HEK293 (cell line): ENCODE results near the gene AP5M1.

Experiments
- CTCF ChIA-PET: fragments of 350-600 bp; formaldehyde crosslinking; extraction: SDS; loops from one replicate; lab custom pipeline; 2021; ENCODE audit warnings: antibody characterized with exemption; lab: Yijun Ruan, JAX
- POLR2A ChIA-PET: fragments of 300-600 bp; formaldehyde crosslinking; extraction: SDS; loops from one replicate; lab custom pipeline; 2020; ENCODE audit warnings: antibody characterized with exemption, inconsistent platforms; lab: Yijun Ruan, JAX
- H3K27ac ChIP-seq: fragments of 200-500 bp; sonication (Bioruptor generic); 2 replicates; pipeline ENCODE4 v1.5.1; 2014; ENCODE audit warnings: low read depth, low read length, control low read depth, inconsistent platforms; ENCODE audit errors: extremely low read depth
- H3K36me3 ChIP-seq, 2 experiments: fragments of 200-500 bp in 1 of 2; sonication (Bioruptor generic) in 1 of 2; 1 replicate in 1 of 2; 2 replicates in 1 of 2; pipeline ENCODE4 v1.5.1; 2014 to 2017; ENCODE audit warnings: inconsistent platforms in 2 of 2, low read length in 2 of 2; ENCODE audit not compliant: control insufficient read depth in 2 of 2, insufficient read depth in 1 of 2
- H3K4me1 ChIP-seq: fragments of 200-500 bp; sonication (Bioruptor generic); 2 replicates; pipeline ENCODE4 v1.5.1; 2014; ENCODE audit warnings: mild to moderate bottlenecking, low read length, inconsistent platforms; ENCODE audit not compliant: control insufficient read depth, insufficient read depth
- H3K4me3 ChIP-seq: 2 replicates; pipeline ENCODE4 v1.5.1; 2011; ENCODE audit warnings: low read depth, mild to moderate bottlenecking, control low read depth, low read length, moderate library complexity
- H3K9me3 ChIP-seq: fragments of 200-500 bp; sonication (Bioruptor generic); 2 replicates; pipeline ENCODE4 v1.5.1; 2014; ENCODE audit warnings: low read depth, low read length, inconsistent platforms; ENCODE audit not compliant: control insufficient read depth, insufficient read depth
- GLI4 ChIP-seq: fragments of 450-650 bp; formaldehyde crosslinking; IDR thresholded peaks from 2 replicates; pipeline ENCODE4 v1.5.1; 2016; ENCODE audit warnings: missing biosample characterization, missing genetic modification characterization
- INSM2 ChIP-seq: fragments of 450-650 bp; formaldehyde crosslinking; IDR thresholded peaks from 2 replicates; pipeline ENCODE4 v1.5.1; 2016; ENCODE audit warnings: missing biosample characterization, missing genetic modification characterization
- MYNN ChIP-seq: fragments of 450-650 bp; formaldehyde crosslinking; IDR thresholded peaks from 2 replicates; pipeline ENCODE4 v1.5.1; 2016; ENCODE audit warnings: missing biosample characterization, missing genetic modification characterization, borderline replicate concordance
- OVOL3 ChIP-seq: fragments of 450-650 bp; formaldehyde crosslinking; IDR thresholded peaks from 2 replicates; pipeline ENCODE4 v1.5.1; 2016; ENCODE audit warnings: missing biosample characterization, missing genetic modification characterization
- ZBTB21 ChIP-seq: fragments of 450-650 bp; formaldehyde crosslinking; IDR thresholded peaks from 2 replicates; pipeline ENCODE4 v1.5.1; 2017; ENCODE audit warnings: missing biosample characterization, missing genetic modification characterization
- ZFP37 ChIP-seq: fragments of 450-650 bp; formaldehyde crosslinking; IDR thresholded peaks from 2 replicates; pipeline ENCODE4 v1.5.1; 2016; ENCODE audit warnings: missing biosample characterization, missing genetic modification characterization
- ZNF16 ChIP-seq: fragments of 450-650 bp; formaldehyde crosslinking; IDR thresholded peaks from 2 replicates; pipeline ENCODE4 v1.5.1; 2016; ENCODE audit warnings: low read depth, missing biosample characterization, missing genetic modification characterization
- ZNF280D ChIP-seq: fragments of 450-650 bp; formaldehyde crosslinking; IDR thresholded peaks from 2 replicates; pipeline ENCODE4 v1.5.1; 2016; ENCODE audit warnings: missing biosample characterization, missing genetic modification characterization
- ZNF501 ChIP-seq: fragments of 450-650 bp; formaldehyde crosslinking; IDR thresholded peaks from 2 replicates; pipeline ENCODE4 v1.5.1; 2016; ENCODE audit warnings: missing biosample characterization, missing genetic modification characterization
- ZNF600 ChIP-seq: fragments of 450-650 bp; formaldehyde crosslinking; IDR thresholded peaks from 2 replicates; pipeline ENCODE4 v1.5.1; 2016; ENCODE audit warnings: missing biosample characterization, missing genetic modification characterization
- ZNF623 ChIP-seq: fragments of 450-650 bp; formaldehyde crosslinking; IDR thresholded peaks from 2 replicates; pipeline ENCODE4 v1.5.1; 2016; ENCODE audit warnings: missing biosample characterization, missing genetic modification characterization
- ZNF629 ChIP-seq: fragments of 450-650 bp; formaldehyde crosslinking; IDR thresholded peaks from 2 replicates; pipeline ENCODE4 v1.5.1; 2017; ENCODE audit warnings: missing biosample characterization, missing genetic modification characterization
- ZNF791 ChIP-seq: fragments of 450-650 bp; formaldehyde crosslinking; IDR thresholded peaks from 2 replicates; pipeline ENCODE4 v1.5.1; 2016; ENCODE audit warnings: missing biosample characterization, missing genetic modification characterization
- TF ChIP-seq, protein P1 (sequence below): fragments of 450-650 bp; formaldehyde crosslinking; IDR thresholded peaks from 2 replicates; pipeline ENCODE4 v1.5.1; 2017; ENCODE audit warnings: missing biosample characterization, missing genetic modification characterization
- TF ChIP-seq, protein P2 (sequence below): sonication (generic); formaldehyde crosslinking; IDR thresholded peaks from 2 replicates; pipeline ENCODE4 v1.8.1; 2022; ENCODE audit warnings: mild to moderate bottlenecking, moderate library complexity, missing genetic modification reagents
- TF ChIP-seq, protein P3 (sequence below): IDR thresholded peaks from 2 replicates; pipeline ENCODE4 v1.6.1; 2011; ENCODE audit warnings: mild to moderate bottlenecking, low read depth, low read length, borderline replicate concordance
- TF ChIP-seq, protein P4 (sequence below): fragments of 450-650 bp; formaldehyde crosslinking; IDR thresholded peaks from 2 replicates; pipeline ENCODE4 v1.5.1; 2016; ENCODE audit warnings: missing biosample characterization, missing genetic modification characterization

Gene AP5M1

GRCh38 chr14:57277062-57277461, 8.3 kb downstream of the AP5M1 start:
- POLR2A ChIA-PET = interaction anchor here (0.7 kb wide), 1 partner anchor 103 kb away, joined by 3 read pairs; no protein-coding TSS in a partner anchor
- peaks cover 23 to 47% of the 10 kb centered on the region in 2 experiments for H3K36me3 ChIP-seq
- no peak for TF ChIP-seq ZNF16 (tag by site-specific recombination)
- TF ChIP-seq OVOL3 (tag by site-specific recombination) = no peak
- TF ChIP-seq, protein P1, sequence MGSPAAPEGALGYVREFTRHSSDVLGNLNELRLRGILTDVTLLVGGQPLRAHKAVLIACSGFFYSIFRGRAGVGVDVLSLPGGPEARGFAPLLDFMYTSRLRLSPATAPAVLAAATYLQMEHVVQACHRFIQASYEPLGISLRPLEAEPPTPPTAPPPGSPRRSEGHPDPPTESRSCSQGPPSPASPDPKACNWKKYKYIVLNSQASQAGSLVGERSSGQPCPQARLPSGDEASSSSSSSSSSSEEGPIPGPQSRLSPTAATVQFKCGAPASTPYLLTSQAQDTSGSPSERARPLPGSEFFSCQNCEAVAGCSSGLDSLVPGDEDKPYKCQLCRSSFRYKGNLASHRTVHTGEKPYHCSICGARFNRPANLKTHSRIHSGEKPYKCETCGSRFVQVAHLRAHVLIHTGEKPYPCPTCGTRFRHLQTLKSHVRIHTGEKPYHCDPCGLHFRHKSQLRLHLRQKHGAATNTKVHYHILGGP (tag by site-specific recombination) = no peak
- no peak for TF ChIP-seq ZNF629 (tag by site-specific recombination)
- TF ChIP-seq ZNF600 (tag by site-specific recombination) = no peak
- TF ChIP-seq, protein P2, sequence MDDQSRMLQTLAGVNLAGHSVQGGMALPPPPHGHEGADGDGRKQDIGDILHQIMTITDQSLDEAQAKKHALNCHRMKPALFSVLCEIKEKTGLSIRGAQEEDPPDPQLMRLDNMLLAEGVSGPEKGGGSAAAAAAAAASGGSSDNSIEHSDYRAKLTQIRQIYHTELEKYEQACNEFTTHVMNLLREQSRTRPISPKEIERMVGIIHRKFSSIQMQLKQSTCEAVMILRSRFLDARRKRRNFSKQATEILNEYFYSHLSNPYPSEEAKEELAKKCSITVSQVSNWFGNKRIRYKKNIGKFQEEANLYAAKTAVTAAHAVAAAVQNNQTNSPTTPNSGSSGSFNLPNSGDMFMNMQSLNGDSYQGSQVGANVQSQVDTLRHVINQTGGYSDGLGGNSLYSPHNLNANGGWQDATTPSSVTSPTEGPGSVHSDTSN (CRISPR knock-in tag) = no peak
- TF ChIP-seq ZNF791 (tag by site-specific recombination) = no peak
- TF ChIP-seq GLI4 = no peak
- TF ChIP-seq ZNF280D (tag by site-specific recombination) = no peak
- no peak for TF ChIP-seq ZBTB21 (tag by site-specific recombination)
- TF ChIP-seq, protein P3, sequence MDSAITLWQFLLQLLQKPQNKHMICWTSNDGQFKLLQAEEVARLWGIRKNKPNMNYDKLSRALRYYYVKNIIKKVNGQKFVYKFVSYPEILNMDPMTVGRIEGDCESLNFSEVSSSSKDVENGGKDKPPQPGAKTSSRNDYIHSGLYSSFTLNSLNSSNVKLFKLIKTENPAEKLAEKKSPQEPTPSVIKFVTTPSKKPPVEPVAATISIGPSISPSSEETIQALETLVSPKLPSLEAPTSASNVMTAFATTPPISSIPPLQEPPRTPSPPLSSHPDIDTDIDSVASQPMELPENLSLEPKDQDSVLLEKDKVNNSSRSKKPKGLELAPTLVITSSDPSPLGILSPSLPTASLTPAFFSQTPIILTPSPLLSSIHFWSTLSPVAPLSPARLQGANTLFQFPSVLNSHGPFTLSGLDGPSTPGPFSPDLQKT = no peak
- no peak for TF ChIP-seq ZNF501 (tag by site-specific recombination)
- no peak for TF ChIP-seq INSM2
- no peak for TF ChIP-seq MYNN (tag by site-specific recombination)
- TF ChIP-seq ZNF623 (tag by site-specific recombination) = no peak
- no peak for TF ChIP-seq ZFP37
- TF ChIP-seq, protein P4, sequence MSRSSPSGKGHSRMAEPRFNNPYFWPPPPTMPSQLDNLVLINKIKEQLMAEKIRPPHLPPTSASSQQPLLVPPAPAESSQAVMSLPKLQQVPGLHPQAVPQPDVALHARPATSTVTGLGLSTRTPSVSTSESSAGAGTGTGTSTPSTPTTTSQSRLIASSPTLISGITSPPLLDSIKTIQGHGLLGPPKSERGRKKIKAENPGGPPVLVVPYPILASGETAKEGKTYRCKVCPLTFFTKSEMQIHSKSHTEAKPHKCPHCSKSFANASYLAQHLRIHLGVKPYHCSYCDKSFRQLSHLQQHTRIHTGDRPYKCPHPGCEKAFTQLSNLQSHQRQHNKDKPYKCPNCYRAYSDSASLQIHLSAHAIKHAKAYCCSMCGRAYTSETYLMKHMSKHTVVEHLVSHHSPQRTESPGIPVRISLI (tag by site-specific recombination) = no peak
- H3K4me3 ChIP-seq = no peak overlapping the region
- H3K27ac ChIP-seq = no peak overlapping the region
- H3K9me3 ChIP-seq = no peaks in the 10 kb centered on the region
- CTCF ChIA-PET = no interaction called here
- no peaks in the 10 kb centered on the region for H3K4me1 ChIP-seq
